ENCODE measurements around the gene KNSTRN. TPM values are rescaled to one million over a fixed set of nuclear protein-coding genes. Genes with fewer than 3 reads are reported as not detected.

Gene KNSTRN
- total and polyA plus RNA-seq, 2 of the 13 experiments (the other 11 are each of a cell fraction or from before 2014, with no cell fraction given), result 20.3 to 62.3 TPM

- Histone ChIP-seq H3K9ac (ENCODE audit: insufficient read depth, low read depth, low read length) (no peak overlapping the region), H3K4me3 (replicated peaks in 1 of 3; ENCODE audit: insufficient read depth in 1 of 3, low read depth in 2 of 3, low read length in 3 of 3) (no peak overlapping the region), H4K20me1 (ENCODE audit: insufficient read depth, low read length) (no peaks in the 10 kb centered on the region), H3K79me2 (ENCODE audit: insufficient read depth, low read length) (no peaks in the 10 kb centered on the region), H3K9me3 (ENCODE audit: low read length) (no peaks in the 10 kb centered on the region), H3K4me1 (ENCODE audit: insufficient read depth, low read length) (peaks cover 83% of the 10 kb centered on the region), H3K4me2 (ENCODE audit: low read depth, low read length) (no peak overlapping the region), H3K27ac (ENCODE audit: extremely low read length, insufficient read depth, low read length) (no peak overlapping the region), H3K36me3 (replicated peaks in 1 of 2; ENCODE audit: control insufficient read depth in 1 of 2, insufficient read depth in 2 of 2, low read length in 2 of 2) (no peaks in the 10 kb centered on the region), H3K27me3 (ENCODE audit: control insufficient read depth in 1 of 2, insufficient read depth in 2 of 2, low read length in 2 of 2) (no peaks in the 10 kb centered on the region; a peak in 1 of 5 replicates), H2AFZ (ENCODE audit: low read length) (no peak overlapping the region)
- TF ChIP-seq ESRRA (CRISPR knock-in tag; IDR thresholded peaks at IDR 0.05; ENCODE audit: low read depth), result no peak
- no peak for TF ChIP-seq PATZ1 (CRISPR knock-in tag; IDR thresholded peaks at IDR 0.05)
- TF ChIP-seq CREB1 (IDR thresholded peaks at IDR 0.05), result peak; percentile 91
- TF ChIP-seq CREB1 (CRISPR knock-in tag; IDR thresholded peaks at IDR 0.05), result no peak
- peak; percentile 78 for TF ChIP-seq ATF7 (IDR thresholded peaks at IDR 0.05)
- no peak for TF ChIP-seq ATF7 (CRISPR knock-in tag; IDR thresholded peaks at IDR 0.05)
- BruUV-seq (replicated peaks), result no TSS peak
- ATAC-seq, result no peak
- intact Hi-C loops (cut with micrococcal nuclease; ENCODE audit: unreplicated experiment) (loop anchor here (1.0 kb wide), 1 partner anchor 78 kb away; no protein-coding TSS in a partner anchor), in situ Hi-C loops (cut with HindIII; ENCODE audit: extremely low pct_ligation_motif_present, low pct_unique_long_range_greater_than_20kb) (no loop called here)
- 20% methylated on average over 3 of the region's 6 CpGs for whole genome bisulfite sequencing (ENCODE audit: low lambda C conversion rate)
- no peak for FAIRE-seq
- DNase-seq (ENCODE audit: low spot score), result no peak
- CTCF ChIA-PET (ENCODE audit: low intra/inter-chr PET ratio, low total read pairs), result interaction anchor here (1.3 to 1.9 kb wide), 3 partner anchors 10 to 78 kb away, joined by 5 to 11 read pairs (median 7); no protein-coding TSS in a partner anchor
- POLR2A ChIA-PET, result interaction anchor here (2.1 kb wide), 1 partner anchor 21 kb away, joined by 5 read pairs; the partner anchor contains the start of gene INAFM2
Observed at GRCh38 chr15:40344217-40344616, 38.3 kb upstream of the KNSTRN start.
